ENCODE results near the gene UBAC2.
"Not testable (repeated sequence)": the region's sequence is repeated elsewhere in the genome, so short reads cannot be mapped to it uniquely, and the experiment has no call there.

DNA sequence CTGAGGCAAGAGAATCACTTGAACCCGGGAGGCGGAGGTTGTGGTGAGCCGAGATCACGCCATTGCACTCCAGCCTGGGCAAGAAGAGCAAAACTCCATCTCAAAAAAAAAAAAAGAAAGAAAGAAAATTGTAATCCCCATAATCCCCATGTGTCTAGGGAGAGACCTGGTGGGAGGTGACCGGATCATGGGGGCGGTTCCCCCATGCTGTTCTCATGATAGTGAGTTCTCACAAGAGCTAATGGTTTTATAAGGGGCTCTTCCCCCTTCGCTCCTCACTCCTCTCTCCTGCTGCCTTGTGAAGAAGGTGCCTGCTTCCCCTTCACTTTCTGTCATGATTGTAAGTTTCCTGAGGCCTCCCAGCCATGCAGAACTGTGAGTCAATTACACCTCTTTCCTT, 192.7 kb downstream of the UBAC2 start:
- TF ChIP-seq SNAI2, ZFP3, TSHZ2, CSDC2 (CRISPR knock-in tag; IDR thresholded peaks at IDR 0.05): not testable (repeated sequence)
